Measurements from ENCODE around the gene SLC31A1. TPM values are rescaled to one million over a fixed set of nuclear protein-coding genes. Genes with fewer than 3 reads are reported as not detected.

Gene SLC31A1
- total RNA-seq, 4 donors from 2014 or later: 8.7 to 9.8 (median 9.4) TPM

DNA sequence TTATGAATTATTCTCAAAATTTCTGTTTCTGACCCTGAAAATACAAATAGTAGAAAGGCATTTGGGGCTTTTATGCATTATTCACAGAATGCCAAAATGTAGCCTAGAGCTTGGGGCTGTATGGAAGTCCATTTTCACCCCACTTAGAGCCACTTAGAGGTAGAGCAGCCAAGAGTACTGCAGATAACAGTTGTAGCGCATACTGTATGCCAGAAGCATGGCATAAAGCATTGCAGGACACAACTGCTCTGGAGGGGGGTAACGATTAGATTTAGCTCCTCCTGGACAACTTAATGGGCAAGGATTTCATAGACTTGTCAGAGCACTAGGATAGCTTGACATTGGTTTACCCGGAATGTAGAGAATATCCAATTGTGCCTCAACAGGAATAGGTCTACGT, 15.7 kb downstream of the SLC31A1 start:
- Histone ChIP-seq H3K36me3 (no peaks in the 10 kb centered on the region), H3K4me3 (no peak overlapping the region), H3K27ac (no peak overlapping the region), H3K27me3 (no peaks in the 10 kb centered on the region), H3K9me3 (no peaks in the 10 kb centered on the region), H3K4me1 (peaks cover 0 to 8% (median 0%) of the 10 kb centered on the region in 3 donors)
- 84 to 91% methylated on average over 4 of the region's 4 CpGs for whole genome bisulfite sequencing, 2 donors (ENCODE audit: low coverage in 1 of 2)
- TF ChIP-seq EP300 (IDR thresholded peaks at IDR 0.05): no peak
- ATAC-seq: no peak

DNA sequence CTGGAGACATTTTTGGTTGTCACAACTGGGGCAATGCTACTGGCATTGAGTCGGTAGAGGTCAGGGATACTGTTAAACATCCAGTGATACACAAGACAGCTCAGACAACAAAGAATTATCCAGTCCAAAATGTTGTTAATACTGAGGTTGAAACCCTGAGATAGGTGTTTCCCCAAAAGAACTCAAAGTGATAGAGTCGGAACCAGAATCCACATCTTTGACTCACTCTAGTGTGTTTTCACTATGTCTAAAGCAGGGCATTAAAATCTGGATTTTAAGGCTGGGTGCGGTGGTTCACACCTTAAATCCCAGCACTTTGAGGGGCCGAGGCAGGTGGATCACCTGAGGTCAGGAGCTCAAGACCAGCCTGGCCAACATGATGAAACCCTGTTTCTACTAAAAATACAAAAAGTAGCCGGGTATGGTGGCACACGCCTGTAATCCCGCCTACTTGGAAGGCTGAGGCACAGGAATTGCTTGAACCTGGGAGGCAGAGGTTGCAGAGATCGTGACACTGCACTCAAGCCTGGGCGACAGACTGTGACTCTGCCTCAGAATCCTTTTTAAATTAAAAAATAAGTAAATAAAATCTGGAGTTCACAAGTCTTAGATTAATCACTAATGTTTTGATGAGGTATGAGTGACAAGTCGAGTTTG, 17.0 kb downstream of the SLC31A1 start:
- no peaks in the 10 kb centered on the region for H3K27me3 ChIP-seq
- no peak overlapping the region for H3K27ac ChIP-seq
- no peaks in the 10 kb centered on the region for H3K9me3 ChIP-seq
- no peak for TF ChIP-seq POLR2AphosphoS5 (IDR thresholded peaks at IDR 0.05)
- TF ChIP-seq POLR2A (IDR thresholded peaks at IDR 0.05): no peak
- no peak for TF ChIP-seq EP300 (IDR thresholded peaks at IDR 0.05)
- TF ChIP-seq, protein P1, sequence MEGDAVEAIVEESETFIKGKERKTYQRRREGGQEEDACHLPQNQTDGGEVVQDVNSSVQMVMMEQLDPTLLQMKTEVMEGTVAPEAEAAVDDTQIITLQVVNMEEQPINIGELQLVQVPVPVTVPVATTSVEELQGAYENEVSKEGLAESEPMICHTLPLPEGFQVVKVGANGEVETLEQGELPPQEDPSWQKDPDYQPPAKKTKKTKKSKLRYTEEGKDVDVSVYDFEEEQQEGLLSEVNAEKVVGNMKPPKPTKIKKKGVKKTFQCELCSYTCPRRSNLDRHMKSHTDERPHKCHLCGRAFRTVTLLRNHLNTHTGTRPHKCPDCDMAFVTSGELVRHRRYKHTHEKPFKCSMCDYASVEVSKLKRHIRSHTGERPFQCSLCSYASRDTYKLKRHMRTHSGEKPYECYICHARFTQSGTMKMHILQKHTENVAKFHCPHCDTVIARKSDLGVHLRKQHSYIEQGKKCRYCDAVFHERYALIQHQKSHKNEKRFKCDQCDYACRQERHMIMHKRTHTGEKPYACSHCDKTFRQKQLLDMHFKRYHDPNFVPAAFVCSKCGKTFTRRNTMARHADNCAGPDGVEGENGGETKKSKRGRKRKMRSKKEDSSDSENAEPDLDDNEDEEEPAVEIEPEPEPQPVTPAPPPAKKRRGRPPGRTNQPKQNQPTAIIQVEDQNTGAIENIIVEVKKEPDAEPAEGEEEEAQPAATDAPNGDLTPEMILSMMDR (IDR thresholded peaks at IDR 0.05): no peak
- ATAC-seq: no peak
- H3K36me3 ChIP-seq: no peaks in the 10 kb centered on the region
- WGBS, 2 donors (ENCODE audit: low coverage in 1 of 2): 89% methylated on average over 8 to 9 of the region's 10 CpGs
- peaks cover 0 to 3% (median 0%) of the 10 kb centered on the region in 3 donors for H3K4me1 ChIP-seq
- H3K4me3 ChIP-seq: no peak overlapping the region

DNA sequence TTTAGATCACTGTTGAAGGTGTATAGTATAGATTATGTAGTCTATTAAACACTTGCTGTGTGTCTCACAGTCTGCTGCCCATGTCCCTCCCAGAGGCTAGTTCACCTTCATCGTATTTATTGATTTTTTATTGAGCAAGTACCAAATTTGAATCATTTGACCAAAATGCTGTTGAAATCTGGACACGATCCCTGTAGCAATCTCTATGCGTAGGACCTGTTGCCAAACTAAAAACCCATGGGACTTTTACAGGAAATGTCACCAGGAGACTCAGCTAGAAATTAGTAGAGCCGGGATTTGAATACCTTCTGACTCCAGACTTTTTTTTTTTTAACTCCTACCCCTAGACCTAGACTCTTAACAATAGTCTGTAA, 17.5 kb downstream of the SLC31A1 start:
- Histone ChIP-seq H3K4me3 (no peak overlapping the region), H3K27ac (no peak overlapping the region), H3K9me3 (no peaks in the 10 kb centered on the region), H3K36me3 (no peaks in the 10 kb centered on the region), H3K27me3 (no peaks in the 10 kb centered on the region), H3K4me1 (no peaks in the 10 kb centered on the region)
- WGBS, 2 donors (ENCODE audit: low coverage in 1 of 2): 43 to 58% methylated on average over 1 to 4 of the region's 4 CpGs
- no peak for TF ChIP-seq POLR2A (IDR thresholded peaks at IDR 0.05)
- no peak for TF ChIP-seq EP300 (IDR thresholded peaks at IDR 0.05)
- TF ChIP-seq POLR2AphosphoS5 (IDR thresholded peaks at IDR 0.05): no peak
- TF ChIP-seq, protein P1 (IDR thresholded peaks at IDR 0.05): no peak
- no peak for ATAC-seq

DNA sequence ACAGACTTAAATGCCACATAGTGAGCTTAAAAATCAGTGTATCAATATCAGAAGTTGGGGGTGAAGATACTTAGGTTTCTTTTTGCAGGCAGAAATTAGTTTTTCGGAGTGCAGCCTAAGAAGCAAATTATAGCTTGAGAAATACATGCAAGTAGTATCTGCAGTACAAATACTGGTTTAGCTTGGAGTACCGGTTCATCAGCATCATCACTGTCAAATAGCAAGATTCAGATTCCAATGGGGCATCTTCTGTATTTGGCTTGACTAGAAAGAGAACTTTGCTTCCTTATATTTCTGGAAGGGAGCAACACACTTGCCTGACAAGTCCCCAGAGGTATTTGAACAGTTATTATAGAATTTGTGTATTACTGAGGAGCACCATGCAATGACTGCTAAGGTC, 19.8 kb downstream of the SLC31A1 start:
- Histone ChIP-seq H3K9me3 (no peaks in the 10 kb centered on the region), H3K36me3 (no peaks in the 10 kb centered on the region), H3K4me1 (no peaks in the 10 kb centered on the region), H3K27me3 (no peaks in the 10 kb centered on the region), H3K27ac (no peak overlapping the region), H3K4me3 (no peak overlapping the region)
- 96 to 100% methylated on average over 2 of the region's 2 CpGs for WGBS, 2 donors (ENCODE audit: low coverage in 1 of 2)
- ATAC-seq: no peak
- TF ChIP-seq POLR2AphosphoS5 (IDR thresholded peaks at IDR 0.05) (no peak), POLR2A (IDR thresholded peaks at IDR 0.05) (no peak), EP300 (IDR thresholded peaks at IDR 0.05) (no peak)
- TF ChIP-seq, protein P1 (IDR thresholded peaks at IDR 0.05): no peak

DNA sequence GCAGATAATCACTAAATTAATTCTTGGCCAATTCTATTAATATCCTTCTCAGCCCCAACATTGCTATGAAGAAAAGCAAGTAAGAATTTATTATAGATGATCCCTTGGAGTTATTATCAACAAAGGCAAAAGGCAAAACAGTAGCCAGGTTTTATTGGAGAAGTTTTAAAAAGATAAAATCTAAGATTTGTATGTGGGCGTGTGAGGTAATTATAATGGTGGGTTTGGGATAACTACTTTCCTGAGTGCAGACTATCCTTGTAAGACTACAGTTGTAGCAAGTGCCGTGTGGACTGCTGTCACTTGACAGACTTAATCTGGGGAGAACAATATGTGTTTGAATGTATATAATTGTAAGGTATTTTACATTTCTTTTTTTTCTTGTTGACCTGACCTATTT, 23.2 kb downstream of the SLC31A1 start:
- ATAC-seq: no peak
- Histone ChIP-seq H3K36me3 (no peaks in the 10 kb centered on the region), H3K4me3 (no peak overlapping the region), H3K27ac (no peak overlapping the region), H3K27me3 (no peaks in the 10 kb centered on the region), H3K9me3 (no peaks in the 10 kb centered on the region), H3K4me1 (no peaks in the 10 kb centered on the region)
- WGBS, 2 donors (ENCODE audit: low coverage in 1 of 2): 75 to 79% methylated on average over 2 of the region's 2 CpGs
- no peak for TF ChIP-seq POLR2AphosphoS5 (IDR thresholded peaks at IDR 0.05)
- TF ChIP-seq, protein P1 (IDR thresholded peaks at IDR 0.05): no peak
- TF ChIP-seq EP300 (IDR thresholded peaks at IDR 0.05): no peak
- no peak for TF ChIP-seq POLR2A (IDR thresholded peaks at IDR 0.05)
